Mesendoderm (in vitro differentiated cells): Measurements from ENCODE around the gene EIF2A.

Experiments
- DNase-seq: peaks from one replicate; pipeline ENCODE4 v3.0.0; 2013
- H2AK5ac ChIP-seq: 2 replicates; pipeline ENCODE4 v1.6.1; 2013; ENCODE audit warnings: low read length, inconsistent platforms
- H2BK120ac ChIP-seq: 2 replicates; pipeline ENCODE4 v1.6.1; 2013; ENCODE audit warnings: low read depth, mild to moderate bottlenecking, low read length, moderate library complexity, mixed read lengths
- H2BK15ac ChIP-seq: replicated peaks from 2 replicates; pipeline ENCODE4 v1.6.1; 2013; ENCODE audit warnings: low read depth, mild to moderate bottlenecking, moderate library complexity
- H2BK5ac ChIP-seq: 2 replicates; pipeline ENCODE4 v1.6.1; 2013; ENCODE audit warnings: low read length, inconsistent platforms
- H3K18ac ChIP-seq: 2 replicates; pipeline ENCODE4 v1.6.1; 2013; ENCODE audit warnings: mild to moderate bottlenecking, low read length, mixed read lengths
- H3K23ac ChIP-seq: one replicate; pipeline ENCODE4 v1.6.1; 2013; ENCODE audit warnings: low read length
- H3K27ac ChIP-seq: 2 replicates; pipeline ENCODE4 v1.5.1; 2013; ENCODE audit warnings: low read depth, mild to moderate bottlenecking, inconsistent platforms, low read length, moderate library complexity
- H3K27me3 ChIP-seq: 2 replicates; pipeline ENCODE4 v1.6.1; 2013; ENCODE audit warnings: low read length, control low read depth, mild to moderate bottlenecking, inconsistent platforms; ENCODE audit not compliant: insufficient read depth, poor library complexity
- H3K36me3 ChIP-seq: 2 replicates; pipeline ENCODE4 v1.6.1; 2013; ENCODE audit warnings: low read length, inconsistent platforms; ENCODE audit not compliant: control insufficient read depth, insufficient read depth
- H3K4ac ChIP-seq: one replicate; pipeline ENCODE4 v1.6.1; 2013; ENCODE audit warnings: low read depth, mild to moderate bottlenecking, low read length, moderate library complexity
- H3K4me1 ChIP-seq: 2 replicates; pipeline ENCODE4 v1.6.1; 2013; ENCODE audit warnings: low read depth, low read length, inconsistent platforms; ENCODE audit not compliant: control insufficient read depth
- H3K4me2 ChIP-seq: 2 replicates; pipeline ENCODE4 v1.6.1; 2013; ENCODE audit warnings: low read length
- H3K4me3 ChIP-seq: 2 replicates; pipeline ENCODE4 v1.5.1; 2013; ENCODE audit warnings: mild to moderate bottlenecking, low read length
- H3K56ac ChIP-seq: one replicate; pipeline ENCODE4 v1.6.1; 2013; ENCODE audit warnings: low read length
- H3K79me1 ChIP-seq: 2 replicates; pipeline ENCODE4 v1.6.1; 2013; ENCODE audit warnings: low read length, inconsistent platforms
- H3K79me2 ChIP-seq: 2 replicates; pipeline ENCODE4 v1.6.1; 2013; ENCODE audit warnings: mild to moderate bottlenecking, low read length; ENCODE audit not compliant: control insufficient read depth, insufficient read depth
- H3K9ac ChIP-seq: 2 replicates; pipeline ENCODE4 v1.6.1; 2013; ENCODE audit warnings: low read length, inconsistent platforms
- H4K5ac ChIP-seq: one replicate; pipeline ENCODE4 v1.6.1; 2013; ENCODE audit warnings: low read length
- H4K8ac ChIP-seq: one replicate; pipeline ENCODE4 v1.6.1; 2013; ENCODE audit warnings: low read depth, mild to moderate bottlenecking, control low read depth, low read length, moderate library complexity
- WGBS: extraction: QIAGEN DNeasy Blood & Tissue Kit; methylation state at CpG from one replicate; pipeline ENCODE4 v1.1.7; 2013; ENCODE audit warnings: low lambda C conversion rate, missing lambda C conversion rate; ENCODE audit not compliant: insufficient coverage; ENCODE audit errors: extremely low coverage; 5-methylcytosine and 5-hydroxymethylcytosine counted together

The EIF2A gene

DNA sequence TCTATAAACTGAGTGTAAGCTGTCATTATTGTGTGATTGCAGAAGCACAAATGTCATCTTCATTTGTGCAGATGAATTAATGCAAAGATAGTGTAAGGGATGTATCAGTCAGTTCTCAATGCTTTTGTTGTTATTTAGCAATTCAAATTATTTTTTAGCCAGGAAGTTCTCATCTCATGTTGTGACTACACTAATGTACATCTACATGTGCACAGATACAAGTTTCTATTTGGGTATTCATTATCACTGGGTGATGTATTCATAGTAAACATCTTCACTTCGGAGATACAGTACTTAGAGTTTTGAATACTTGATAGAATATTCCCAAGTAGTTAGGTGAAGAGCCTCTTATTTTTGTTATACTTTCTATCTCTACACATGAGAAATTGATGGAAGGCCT lies 11.1 kb downstream of the EIF2A start:
- H2AK5ac ChIP-seq = no peak overlapping the region
- H3K4me3 ChIP-seq = no peak overlapping the region
- no peaks in the 10 kb centered on the region for H3K4me1 ChIP-seq
- H4K5ac ChIP-seq = no peak overlapping the region
- no peak overlapping the region for H4K8ac ChIP-seq
- no peaks in the 10 kb centered on the region for H3K27me3 ChIP-seq
- H3K56ac ChIP-seq = no peak overlapping the region
- H3K36me3 ChIP-seq = peaks cover 2% of the 10 kb centered on the region
- no CpG with 5 or more reads among the region's 1 CpG for WGBS
- no peak overlapping the region for H3K23ac ChIP-seq
- no peak overlapping the region for H3K4ac ChIP-seq
- H3K27ac ChIP-seq = no peak overlapping the region
- H3K79me1 ChIP-seq = peaks cover 2% of the 10 kb centered on the region
- no peak overlapping the region for H2BK120ac ChIP-seq
- peaks cover 6% of the 10 kb centered on the region for H3K79me2 ChIP-seq
- H3K9ac ChIP-seq = no peak overlapping the region
- H3K18ac ChIP-seq = no peak overlapping the region
- no peak overlapping the region for H2BK5ac ChIP-seq
- H2BK15ac ChIP-seq = no peak overlapping the region
- H3K4me2 ChIP-seq = no peak overlapping the region
- no peak for DNase-seq

DNA sequence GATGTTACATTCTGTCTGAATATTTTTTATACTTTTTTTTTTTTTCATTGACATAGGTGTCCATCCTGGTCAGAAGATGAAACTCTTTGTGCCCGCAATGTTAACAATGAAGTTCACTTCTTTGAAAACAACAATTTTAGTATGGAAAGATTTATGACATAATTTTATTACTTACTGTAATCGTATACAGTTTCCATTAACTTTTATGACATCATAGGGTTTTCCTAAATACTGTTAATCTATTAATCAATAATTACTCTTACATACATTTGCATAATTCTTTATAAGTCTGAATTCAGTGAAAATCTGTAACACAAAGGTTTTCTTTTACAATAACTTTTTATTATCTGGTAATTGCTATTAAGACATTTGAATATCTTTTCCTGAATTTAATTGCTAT lies 17.7 kb downstream of the EIF2A start:
- no peak overlapping the region for H2BK15ac ChIP-seq
- H3K9ac ChIP-seq = no peak overlapping the region
- H3K79me2 ChIP-seq = no peaks in the 10 kb centered on the region
- no peaks in the 10 kb centered on the region for H3K4me1 ChIP-seq
- no peak overlapping the region for H4K8ac ChIP-seq
- no peak overlapping the region for H3K4me3 ChIP-seq
- no peak overlapping the region for H3K23ac ChIP-seq
- H2BK120ac ChIP-seq = no peak overlapping the region
- H3K56ac ChIP-seq = no peak overlapping the region
- no peak overlapping the region for H3K18ac ChIP-seq
- H4K5ac ChIP-seq = no peak overlapping the region
- no peak overlapping the region for H3K27ac ChIP-seq
- no peak overlapping the region for H3K4me2 ChIP-seq
- H3K36me3 ChIP-seq = peaks cover 3% of the 10 kb centered on the region
- H2BK5ac ChIP-seq = no peak overlapping the region
- no peak overlapping the region for H2AK5ac ChIP-seq
- no peaks in the 10 kb centered on the region for H3K79me1 ChIP-seq
- no CpG with 5 or more reads among the region's 2 CpGs for WGBS
- H3K4ac ChIP-seq = no peak overlapping the region
- H3K27me3 ChIP-seq = no peaks in the 10 kb centered on the region
- no peak for DNase-seq

DNA sequence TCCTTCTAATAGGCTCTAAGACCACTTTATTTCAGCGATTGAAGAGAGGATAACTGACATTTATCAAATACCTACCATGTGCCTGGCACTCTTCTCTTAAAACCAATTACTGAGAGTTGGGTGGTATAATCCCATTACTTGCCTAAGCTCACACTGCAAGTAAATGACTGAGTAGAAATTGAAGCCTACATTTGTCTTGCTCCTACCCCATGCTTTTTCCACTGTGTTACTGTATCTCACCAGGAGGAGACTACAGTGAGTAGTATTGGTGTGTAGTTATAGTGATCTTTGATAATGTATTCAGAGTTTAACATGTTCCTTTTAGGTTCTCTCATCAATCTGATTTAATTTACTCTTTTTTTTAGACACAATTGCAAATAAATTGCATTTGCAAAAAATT lies 20.7 kb downstream of the EIF2A start:
- no peak overlapping the region for H3K4me3 ChIP-seq
- no peak overlapping the region for H4K8ac ChIP-seq
- no peaks in the 10 kb centered on the region for H3K4me1 ChIP-seq
- H2BK15ac ChIP-seq = no peak overlapping the region
- H3K27me3 ChIP-seq = no peaks in the 10 kb centered on the region
- no CpG with 5 or more reads among the region's 1 CpG for WGBS
- no peaks in the 10 kb centered on the region for H3K79me2 ChIP-seq
- no peak overlapping the region for H2BK120ac ChIP-seq
- H3K4me2 ChIP-seq = no peak overlapping the region
- H3K36me3 ChIP-seq = peaks cover 3% of the 10 kb centered on the region
- no peak overlapping the region for H3K56ac ChIP-seq
- DNase-seq = peak; percentile 2
- H3K27ac ChIP-seq = no peak overlapping the region
- H3K23ac ChIP-seq = no peak overlapping the region
- H3K79me1 ChIP-seq = no peaks in the 10 kb centered on the region
- H3K18ac ChIP-seq = no peak overlapping the region
- H4K5ac ChIP-seq = no peak overlapping the region
- no peak overlapping the region for H3K4ac ChIP-seq
- no peak overlapping the region for H2BK5ac ChIP-seq
- no peak overlapping the region for H2AK5ac ChIP-seq
- no peak overlapping the region for H3K9ac ChIP-seq

DNA sequence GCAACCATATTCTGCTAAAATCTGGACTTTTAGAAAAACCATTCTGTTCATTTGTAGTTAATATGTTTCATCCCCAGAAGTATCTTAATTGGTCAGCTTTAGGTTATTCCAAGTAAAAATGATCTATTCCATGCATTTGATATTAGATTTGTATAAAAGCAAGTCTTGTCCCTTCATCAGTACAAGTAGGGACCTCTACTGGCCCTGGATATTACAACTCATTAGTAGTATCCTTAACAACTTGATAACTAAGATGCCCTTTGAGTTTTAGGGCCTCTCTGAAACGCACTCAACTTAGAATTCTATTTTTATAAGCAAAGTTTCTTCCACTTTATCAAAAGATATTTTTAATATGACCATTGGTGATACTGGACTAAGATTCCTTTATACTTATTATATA lies 31.3 kb downstream of the EIF2A start:
- no peak for DNase-seq
- no peak overlapping the region for H3K4ac ChIP-seq

DNA sequence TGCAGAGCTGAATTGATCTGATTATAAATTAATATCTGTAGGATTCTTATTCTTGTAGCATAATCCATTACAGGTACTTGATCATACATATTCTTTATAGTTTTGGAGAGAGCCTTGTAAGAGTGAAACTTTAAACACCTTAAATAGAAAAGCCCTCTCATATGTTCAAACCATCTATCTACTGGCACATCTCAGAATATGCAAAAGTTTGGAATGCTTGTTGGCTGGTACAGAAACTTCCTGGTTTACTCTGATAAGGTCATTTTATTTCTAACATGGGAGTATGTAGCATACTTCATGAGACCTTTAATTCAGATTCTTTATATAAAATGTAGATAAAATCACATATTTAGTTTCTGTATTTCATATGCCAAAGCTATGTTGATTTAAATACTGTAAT lies 34.6 kb downstream of the EIF2A start:
- H2AK5ac ChIP-seq = no peak overlapping the region

More for the DNA sequence above, 31.3 kb downstream of the EIF2A start:
- Histone ChIP-seq H3K18ac (no peak overlapping the region), H3K56ac (no peak overlapping the region), H4K8ac (no peak overlapping the region), H3K36me3 (peaks cover 2% of the 10 kb centered on the region), H3K27me3 (no peaks in the 10 kb centered on the region), H3K4me2 (no peak overlapping the region), H4K5ac (no peak overlapping the region), H2AK5ac (no peak overlapping the region), H3K23ac (no peak overlapping the region), H2BK5ac (no peak overlapping the region), H3K79me2 (no peaks in the 10 kb centered on the region), H3K4me1 (no peaks in the 10 kb centered on the region), H3K27ac (no peak overlapping the region), H2BK120ac (no peak overlapping the region), H2BK15ac (no peak overlapping the region), H3K4me3 (no peak overlapping the region), H3K9ac (no peak overlapping the region), H3K79me1 (no peaks in the 10 kb centered on the region)
- no CpG with 5 or more reads among the region's 1 CpG for WGBS

DNA sequence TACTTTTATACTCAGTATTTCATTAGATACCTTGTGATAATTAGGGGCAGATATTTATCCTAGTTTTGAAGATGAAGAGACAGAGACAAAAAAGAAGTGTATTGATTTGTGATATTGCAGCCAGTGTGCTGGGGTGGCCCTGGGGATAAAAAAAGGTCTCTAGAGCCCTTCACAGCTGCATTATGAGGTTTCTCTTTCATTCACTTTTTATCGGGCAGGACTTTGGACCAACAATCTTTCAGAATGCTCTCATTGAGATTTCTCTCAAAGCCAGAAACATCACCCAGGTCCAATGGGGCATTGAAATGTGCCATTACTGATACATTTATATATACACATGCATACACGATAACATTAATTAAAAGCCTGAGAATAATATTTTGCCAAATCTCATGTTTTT lies 36.0 kb downstream of the EIF2A start:
- Histone ChIP-seq H2BK5ac (no peak overlapping the region), H2BK15ac (no peak overlapping the region), H3K56ac (no peak overlapping the region), H4K8ac (no peak overlapping the region), H3K36me3 (peaks cover 4% of the 10 kb centered on the region), H3K18ac (no peak overlapping the region), H4K5ac (no peak overlapping the region), H3K27ac (no peak overlapping the region), H3K4me3 (no peak overlapping the region), H3K27me3 (no peaks in the 10 kb centered on the region), H3K79me1 (no peaks in the 10 kb centered on the region), H2AK5ac (no peak overlapping the region), H3K79me2 (no peaks in the 10 kb centered on the region), H3K4me1 (no peaks in the 10 kb centered on the region), H3K23ac (no peak overlapping the region), H3K9ac (no peak overlapping the region), H3K4me2 (no peak overlapping the region), H2BK120ac (no peak overlapping the region), H3K4ac (no peak overlapping the region)
- no peak for DNase-seq
- no CpG with 5 or more reads among the region's 2 CpGs for WGBS

More for the DNA sequence above, 34.6 kb downstream of the EIF2A start:
- H3K4me3 ChIP-seq = no peak overlapping the region
- H2BK5ac ChIP-seq = no peak overlapping the region
- H3K36me3 ChIP-seq = peaks cover 4% of the 10 kb centered on the region
- H4K5ac ChIP-seq = no peak overlapping the region
- H2BK120ac ChIP-seq = no peak overlapping the region
- no peak overlapping the region for H3K18ac ChIP-seq
- H3K27me3 ChIP-seq = no peaks in the 10 kb centered on the region
- DNase-seq = no peak
- no peak overlapping the region for H4K8ac ChIP-seq
- no peak overlapping the region for H3K23ac ChIP-seq
- no peak overlapping the region for H2BK15ac ChIP-seq
- H3K4me2 ChIP-seq = no peak overlapping the region
- H3K79me1 ChIP-seq = no peaks in the 10 kb centered on the region
- no peak overlapping the region for H3K56ac ChIP-seq
- H3K4me1 ChIP-seq = no peaks in the 10 kb centered on the region
- H3K4ac ChIP-seq = no peak overlapping the region
- no peak overlapping the region for H3K9ac ChIP-seq
- no peaks in the 10 kb centered on the region for H3K79me2 ChIP-seq
- no peak overlapping the region for H3K27ac ChIP-seq
